Measurements from ENCODE around the gene ATP1A3. TPM values are rescaled to one million over a fixed set of nuclear protein-coding genes. Genes with fewer than 3 reads are reported as not detected.

Gene ATP1A3
- total RNA-seq, 2 donors from 2014 or later: 0.69 to 1.0 TPM

- no peaks in the 10 kb centered on the region for H3K4me1 ChIP-seq (ENCODE audit: control insufficient read depth, insufficient read depth, low read length)
- peaks cover 12% of the 10 kb centered on the region for H3K36me3 Mint-ChIP-seq (ENCODE audit: low read depth)
- no peaks in the 10 kb centered on the region for H3K9me3 Mint-ChIP-seq
- TF ChIP-seq, protein P1, sequence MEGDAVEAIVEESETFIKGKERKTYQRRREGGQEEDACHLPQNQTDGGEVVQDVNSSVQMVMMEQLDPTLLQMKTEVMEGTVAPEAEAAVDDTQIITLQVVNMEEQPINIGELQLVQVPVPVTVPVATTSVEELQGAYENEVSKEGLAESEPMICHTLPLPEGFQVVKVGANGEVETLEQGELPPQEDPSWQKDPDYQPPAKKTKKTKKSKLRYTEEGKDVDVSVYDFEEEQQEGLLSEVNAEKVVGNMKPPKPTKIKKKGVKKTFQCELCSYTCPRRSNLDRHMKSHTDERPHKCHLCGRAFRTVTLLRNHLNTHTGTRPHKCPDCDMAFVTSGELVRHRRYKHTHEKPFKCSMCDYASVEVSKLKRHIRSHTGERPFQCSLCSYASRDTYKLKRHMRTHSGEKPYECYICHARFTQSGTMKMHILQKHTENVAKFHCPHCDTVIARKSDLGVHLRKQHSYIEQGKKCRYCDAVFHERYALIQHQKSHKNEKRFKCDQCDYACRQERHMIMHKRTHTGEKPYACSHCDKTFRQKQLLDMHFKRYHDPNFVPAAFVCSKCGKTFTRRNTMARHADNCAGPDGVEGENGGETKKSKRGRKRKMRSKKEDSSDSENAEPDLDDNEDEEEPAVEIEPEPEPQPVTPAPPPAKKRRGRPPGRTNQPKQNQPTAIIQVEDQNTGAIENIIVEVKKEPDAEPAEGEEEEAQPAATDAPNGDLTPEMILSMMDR (conservative IDR thresholded peaks at IDR 0.05): no peak
- H3K27ac ChIP-seq (ENCODE audit: low read depth, low read length): no peak overlapping the region
- peaks cover 2% of the 10 kb centered on the region for H3K4me1 Mint-ChIP-seq
- no peak for DNase-seq
- no peak overlapping the region for H3K27ac Mint-ChIP-seq
- no peaks in the 10 kb centered on the region for H3K27me3 ChIP-seq (ENCODE audit: control insufficient read depth, insufficient read depth, low read length, poor library complexity, severe bottlenecking)
- H3K4me3 Mint-ChIP-seq: no peak overlapping the region
- H3K9ac ChIP-seq (ENCODE audit: extremely low read depth, low read length, poor library complexity, severe bottlenecking): no peak overlapping the region
- no peaks in the 10 kb centered on the region for H3K36me3 ChIP-seq (ENCODE audit: control insufficient read depth, insufficient read depth, low read length)
- H3K27me3 Mint-ChIP-seq (ENCODE audit: insufficient read depth): no peaks in the 10 kb centered on the region
- H3K4me3 ChIP-seq (ENCODE audit: low read length): no peak overlapping the region
- no peaks in the 10 kb centered on the region for H3K9me3 ChIP-seq (ENCODE audit: control insufficient read depth, low read length)
These were observed 46.0 kb upstream of the ATP1A3 start for GRCh38 chr19:42040031-42040430.

DNA sequence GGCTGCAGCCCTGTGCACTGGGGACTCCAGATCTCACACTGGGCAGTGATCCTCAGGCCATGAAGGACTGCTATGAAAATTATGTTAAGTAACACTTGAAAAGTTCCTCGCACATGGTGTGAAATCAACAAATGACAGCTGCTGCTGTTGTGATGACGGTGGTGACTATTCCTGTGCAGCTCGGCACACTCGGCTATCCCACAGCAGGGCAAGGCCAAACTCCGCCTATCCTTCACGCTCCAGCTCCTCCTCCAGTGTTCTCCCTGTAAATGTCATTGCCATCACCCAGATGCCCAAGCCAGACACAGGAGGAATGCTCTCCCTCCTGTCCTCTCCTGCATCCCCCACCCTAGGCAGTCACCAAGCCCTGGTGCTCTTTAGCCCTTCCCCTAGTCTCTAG, 44.6 kb upstream of the ATP1A3 start:
- Mint-ChIP-seq H3K27me3 (ENCODE audit: insufficient read depth) (no peaks in the 10 kb centered on the region), H3K9me3 (no peaks in the 10 kb centered on the region), H3K27ac (no peak overlapping the region), H3K36me3 (ENCODE audit: low read depth) (peaks cover 12% of the 10 kb centered on the region), H3K4me1 (no peaks in the 10 kb centered on the region), H3K4me3 (no peak overlapping the region)
- no peak overlapping the region for H3K9ac ChIP-seq (ENCODE audit: extremely low read depth, low read length, poor library complexity, severe bottlenecking)
- no peak overlapping the region for H3K4me3 ChIP-seq (ENCODE audit: low read length)
- H3K4me1 ChIP-seq (ENCODE audit: control insufficient read depth, insufficient read depth, low read length): no peaks in the 10 kb centered on the region
- no peak for DNase-seq
- H3K9me3 ChIP-seq (ENCODE audit: control insufficient read depth, low read length): no peaks in the 10 kb centered on the region
- 93 to 94% methylated on average over 5 to 6 of the region's 6 CpGs for WGBS, 2 experiments (ENCODE audit: insufficient coverage in 1 of 2, insufficient read length in 1 of 2)
- H3K36me3 ChIP-seq (ENCODE audit: control insufficient read depth, insufficient read depth, low read length): no peaks in the 10 kb centered on the region
- no peaks in the 10 kb centered on the region for H3K27me3 ChIP-seq (ENCODE audit: control insufficient read depth, insufficient read depth, low read length, poor library complexity, severe bottlenecking)
- TF ChIP-seq, protein P1 (conservative IDR thresholded peaks at IDR 0.05): no peak
- no peak overlapping the region for H3K27ac ChIP-seq (ENCODE audit: low read depth, low read length)

- Histone ChIP-seq H3K27me3 (ENCODE audit: control insufficient read depth, insufficient read depth, low read length, poor library complexity, severe bottlenecking) (no peaks in the 10 kb centered on the region), H3K36me3 (ENCODE audit: control insufficient read depth, insufficient read depth, low read length) (no peaks in the 10 kb centered on the region), H3K9me3 (ENCODE audit: control insufficient read depth, low read length) (no peaks in the 10 kb centered on the region), H3K4me1 (ENCODE audit: control insufficient read depth, insufficient read depth, low read length) (no peaks in the 10 kb centered on the region), H3K27ac (ENCODE audit: low read depth, low read length) (no peak overlapping the region), H3K4me3 (ENCODE audit: low read length) (no peak overlapping the region), H3K9ac (ENCODE audit: extremely low read depth, low read length, poor library complexity, severe bottlenecking) (no peak overlapping the region)
- Mint-ChIP-seq H3K27me3 (ENCODE audit: insufficient read depth) (no peaks in the 10 kb centered on the region), H3K36me3 (ENCODE audit: low read depth) (peaks cover 12% of the 10 kb centered on the region), H3K4me3 (no peak overlapping the region), H3K9me3 (no peaks in the 10 kb centered on the region), H3K4me1 (peaks cover under 1% of the 10 kb centered on the region), H3K27ac (no peak overlapping the region)
- 86 to 87% methylated on average over 3 to 5 of the region's 5 CpGs for whole genome bisulfite sequencing, 2 experiments (ENCODE audit: insufficient coverage in 1 of 2, insufficient read length in 1 of 2)
- DNase-seq: no peak
- TF ChIP-seq, protein P1 (conservative IDR thresholded peaks at IDR 0.05): no peak
These were observed 43.6 kb upstream of the ATP1A3 start for GRCh38 chr19:42037649-42038048.
